H1 (cell line): Measurements from ENCODE around the gene ZNF468. TPM values are rescaled to one million over a fixed set of nuclear protein-coding genes. Genes with fewer than 3 reads are reported as not detected.

Experiments
- RBBP5 ChIP-seq: IDR thresholded peaks from 2 replicates; pipeline ENCODE4 v1.7.1; 2012; ENCODE audit warnings: low read depth, mild to moderate bottlenecking, inconsistent platforms, low read length, moderate library complexity, borderline replicate concordance
- polyA plus RNA-seq, 7 experiments: library from polyadenylated mRNA; depleted of rRNA in 3 of 7; stranded (reverse) in 5 of 7; unstranded in 2 of 7; fragments of >200 nt in 5 of 7; fragments of 200-250 nt in 2 of 7; gene quantifications; 1 replicate in 5 of 7; 2 replicates in 1 of 7; 4 replicates in 1 of 7; pipeline versions ENCODE4 v1.2.1 to v1.2.3, GENCODE V29; 2011 to 2013; ENCODE audit warnings: missing spikeins in 2 of 7, mixed read lengths in 2 of 7
- total RNA-seq: library from RNA; stranded (reverse); fragmentation: NEBNext Ultra II Directional; extraction: Animal tissue kit (Norgen Biotek cat#: 25700); gene quantifications from 2 replicates; pipeline ENCODE4 v1.2.1, GENCODE V29; 2021

Gene ZNF468
- total and polyA plus RNA-seq, 2 of the 8 experiments (the other 6 are each of a cell fraction or from before 2014, with no cell fraction given): 13.5 to 26.1 TPM

DNA sequence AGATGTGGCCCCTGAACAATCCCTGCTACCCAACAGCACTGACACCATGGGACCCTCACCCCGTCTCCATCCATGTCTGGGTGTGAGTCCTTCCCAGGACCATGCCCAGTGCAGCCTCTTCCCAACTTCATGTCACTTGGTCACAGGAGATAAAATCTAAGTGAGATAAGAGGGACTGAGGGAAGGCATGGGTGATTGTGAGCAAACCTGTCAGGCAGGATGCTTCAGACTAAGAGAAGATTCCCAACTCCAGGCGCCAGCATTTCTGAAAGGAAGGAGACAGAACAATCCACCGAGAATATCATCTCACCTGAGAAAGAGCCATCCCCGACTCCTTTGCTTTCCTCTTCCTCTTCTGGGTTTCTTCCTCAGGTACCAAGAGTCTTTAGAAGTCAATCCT, 32.5 kb upstream of the ZNF468 start (continued):
- TF ChIP-seq RBBP5: no peak
